Uterus (tissue), 2 donors: ENCODE measurements around the gene AP2B1.
"Not testable (repeated sequence)": the region's sequence is repeated elsewhere in the genome, so short reads cannot be mapped to it uniquely, and the experiment has no call there.

ENCODE experiments used
- CTCF ChIP-seq, 4 experiments: fragments of 200-600 bp in 2 of 4; fragments of 450-650 bp in 2 of 4; sonication (generic) in 2 of 4; IDR thresholded peaks; one replicate each; pipeline ENCODE4 v1.5.1; 2016 to 2019; ENCODE audit warnings: antibody characterized with exemption in 4 of 4, mild to moderate bottlenecking in 2 of 4, moderate library complexity in 1 of 4
- POLR2A ChIP-seq, 2 donors: fragments of 450-650 bp; IDR thresholded peaks; one replicate each; pipeline ENCODE4 v1.6.1; 2016; ENCODE audit warnings: antibody characterized with exemption in 2 of 2, mild to moderate bottlenecking in 1 of 2, moderate library complexity in 1 of 2

GRCh38 chr17:35610746-35611145 lies 23.6 kb downstream of the AP2B1 start:
- not testable (repeated sequence) for TF ChIP-seq POLR2A, CTCF (IDR thresholded peaks at IDR 0.05)
